CD4-positive, alpha-beta T cell treated with Interleukin-17A for 1 hour (primary cell): ENCODE measurements around the gene CHRDL1.
"Not testable (repeated sequence)": the region's sequence is repeated elsewhere in the genome, so short reads cannot be mapped to it uniquely, and the experiment has no call there.

ENCODE experiments used
- DNase-seq: peaks from one replicate; pipeline ENCODE4 v3.0.0-alpha.2; 2020

CHRDL1 gene

DNA sequence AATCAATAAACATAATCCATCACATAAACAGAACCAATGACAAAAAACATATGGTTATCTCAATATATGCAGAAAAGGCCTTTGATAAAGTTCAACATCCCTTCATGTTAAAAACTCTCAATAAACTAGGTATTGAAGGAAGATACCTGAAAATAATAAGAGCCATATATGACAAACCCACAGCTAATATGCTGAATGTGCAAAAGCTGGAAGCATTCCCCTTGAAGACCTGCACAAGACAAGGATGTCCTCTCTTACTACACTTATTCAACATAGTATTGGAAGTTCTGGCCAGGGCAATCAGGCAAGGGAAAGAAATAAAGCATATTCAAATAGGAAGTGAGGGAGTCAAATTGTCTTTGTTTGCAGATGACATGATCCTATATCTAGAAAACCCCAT, 141.3 kb downstream of the CHRDL1 start:
- DNase-seq = not testable (repeated sequence)

GRCh38 chrX:110646386-110646785, 149.2 kb downstream of the CHRDL1 start:
- no peak for DNase-seq
